HepG2 (cell line): ENCODE data around the gene EIF4ENIF1. TPM values are rescaled to one million over a fixed set of nuclear protein-coding genes. Genes with fewer than 3 reads are reported as not detected.
A peak's percentile ranks its signal among the peaks of the same experiment; 100 is the strongest.

Experiments
- CREBL2 ChIP-seq: sonication (generic); formaldehyde crosslinking; IDR thresholded peaks from 2 replicates; pipeline ENCODE4 v1.8.1; 2023; ENCODE audit warnings: missing genetic modification reagents, mild to moderate bottlenecking, borderline replicate concordance
- EP300 ChIP-seq, 3 experiments: sonication (generic) in 1 of 3; formaldehyde crosslinking in 1 of 3; IDR thresholded peaks; 2 replicates each; pipeline versions ENCODE4 v1.5.1 to v1.6.1; 2011 to 2020; ENCODE audit warnings: low read depth in 2 of 3, low read length in 2 of 3, borderline replicate concordance in 1 of 3, improper control_type of control experiment in 1 of 3, mild to moderate bottlenecking in 1 of 3, missing genetic modification reagents in 1 of 3, moderate library complexity in 1 of 3
- HNF4G ChIP-seq, 2 experiments: sonication (generic) in 1 of 2; formaldehyde crosslinking in 1 of 2; IDR thresholded peaks; 2 replicates each; pipeline versions ENCODE4 v1.4.0 to v1.6.1; 2011 to 2020; ENCODE audit warnings: borderline replicate concordance in 2 of 2, low read depth in 2 of 2, mild to moderate bottlenecking in 2 of 2, low read length in 1 of 2, missing genetic modification reagents in 1 of 2, moderate library complexity in 1 of 2
- ISX ChIP-seq: sonication (generic); formaldehyde crosslinking; conservative IDR thresholded peaks from 2 replicates; pipeline ENCODE4 v1.5.0; 2020; ENCODE audit warnings: missing genetic modification reagents
- KDM5B ChIP-seq: sonication (generic); formaldehyde crosslinking; IDR thresholded peaks from 2 replicates; pipeline ENCODE4 v1.4.0; 2020; ENCODE audit warnings: missing genetic modification reagents, mild to moderate bottlenecking, borderline replicate concordance
- MATR3 ChIP-seq: sonication (generic); formaldehyde crosslinking; IDR thresholded peaks from 2 replicates; pipeline ENCODE4 v1.4.0; 2020; ENCODE audit warnings: missing genetic modification reagents
- MEIS1 ChIP-seq: sonication (generic); formaldehyde crosslinking; IDR thresholded peaks from 2 replicates; pipeline ENCODE4 v1.9.0; 2021; ENCODE audit warnings: mild to moderate bottlenecking, missing genetic modification reagents, moderate library complexity, borderline replicate concordance
- PCBP2 ChIP-seq: fragments of 200-400 bp; formaldehyde crosslinking; optimal IDR thresholded peaks from 2 replicates; pipeline ENCODE3; 2018; ENCODE audit warnings: low read length, low read depth; ENCODE audit not compliant: poor library complexity, severe bottlenecking
- PITX1 ChIP-seq: sonication (generic); formaldehyde crosslinking; IDR thresholded peaks from 2 replicates; pipeline ENCODE4 v1.5.1; 2020; ENCODE audit warnings: mild to moderate bottlenecking, missing genetic modification reagents
- POLR2G ChIP-seq: fragments of 200-400 bp; formaldehyde crosslinking; IDR thresholded peaks from 2 replicates; pipeline ENCODE4 v1.6.1; 2018; ENCODE audit warnings: mild to moderate bottlenecking, low read depth, low read length, moderate library complexity
- RFXANK ChIP-seq: IDR thresholded peaks from 2 replicates; pipeline ENCODE4 v1.6.1; 2016
- TBP ChIP-seq: sonication (generic); formaldehyde crosslinking; IDR thresholded peaks from 2 replicates; pipeline ENCODE4 v1.5.0; 2020; ENCODE audit warnings: missing genetic modification reagents
- ZBTB25 ChIP-seq: IDR thresholded peaks from 2 replicates; pipeline ENCODE4 v1.6.1; 2018; ENCODE audit warnings: missing genetic modification reagents
- ZBTB7A ChIP-seq: sonication (generic); formaldehyde crosslinking; IDR thresholded peaks from 2 replicates; pipeline ENCODE4 v1.8.0; 2022; ENCODE audit warnings: mild to moderate bottlenecking, missing genetic modification reagents
- ZBTB8A ChIP-seq: sonication (generic); formaldehyde crosslinking; IDR thresholded peaks from 2 replicates; pipeline ENCODE4 v1.4.0; 2020; ENCODE audit warnings: mild to moderate bottlenecking, low read depth, missing genetic modification reagents, borderline replicate concordance
- ZMYM3 ChIP-seq: sonication (generic); formaldehyde crosslinking; IDR thresholded peaks from 2 replicates; pipeline ENCODE4 v1.5.1; 2020; ENCODE audit warnings: mild to moderate bottlenecking, missing genetic modification reagents
- ZNF317 ChIP-seq: sonication (generic); formaldehyde crosslinking; IDR thresholded peaks from 2 replicates; pipeline ENCODE4 v1.5.0; 2020; ENCODE audit warnings: mild to moderate bottlenecking, missing genetic modification reagents
- ZNF34 ChIP-seq: sonication (generic); formaldehyde crosslinking; IDR thresholded peaks from 2 replicates; pipeline ENCODE4 v1.4.0; 2020; ENCODE audit warnings: mild to moderate bottlenecking, missing genetic modification reagents, borderline replicate concordance
- ZNF770 ChIP-seq: sonication (generic); formaldehyde crosslinking; IDR thresholded peaks from 2 replicates; pipeline ENCODE4 v1.5.0; 2020; ENCODE audit warnings: mild to moderate bottlenecking, missing genetic modification reagents
- ZUFSP ChIP-seq: sonication (generic); formaldehyde crosslinking; IDR thresholded peaks from 2 replicates; pipeline ENCODE4 v1.9.0; 2021; ENCODE audit warnings: missing genetic modification reagents, mild to moderate bottlenecking, borderline replicate concordance
- polyA plus RNA-seq, 8 experiments: library from polyadenylated mRNA; depleted of rRNA in 3 of 8; stranded (reverse) in 7 of 8; unstranded in 1 of 8; fragments of >200 nt; fragmentation: Illumina TruSeq in 4 of 8; extraction: Trizol in 4 of 8; gene quantifications; 2 replicates each; pipeline versions ENCODE4 v1.2.1 to v1.2.3, GENCODE V29; 2011 to 2016; ENCODE audit warnings: low read depth in 4 of 8, missing spikeins in 1 of 8, mixed read lengths in 1 of 8; ENCODE audit not compliant: insufficient read depth in 1 of 8
- total RNA-seq, 5 experiments: library from RNA; depleted of rRNA; stranded (reverse); fragments of >200 nt; fragmentation: Illumina TruSeq; extraction: Trizol; gene quantifications; 2 replicates each; pipeline ENCODE4 v1.2.3, GENCODE V29; 2016; ENCODE audit warnings: low read depth in 1 of 5

EIF4ENIF1 gene
- total and polyA plus RNA-seq, 2 of the 13 experiments (the other 11 are each of a cell fraction or from before 2014, with no cell fraction given), result 11.9 to 12.3 TPM

GRCh38 chr22:31399211-31400022 lies 90.2 kb downstream of the EIF4ENIF1 start, which contains the start of gene DRG1 (continued):
- TF ChIP-seq ZNF770 (CRISPR knock-in tag), result peak; percentile 97
- no peak for TF ChIP-seq TBP (CRISPR knock-in tag)
- TF ChIP-seq POLR2G, result peak; percentile 97
- TF ChIP-seq ZMYM3, result no peak
- TF ChIP-seq ZBTB8A (CRISPR knock-in tag), result no peak
- no peak for TF ChIP-seq MATR3
- no peak for TF ChIP-seq PITX1 (CRISPR knock-in tag)
- peak; percentile 70 for TF ChIP-seq ZBTB25 (CRISPR knock-in tag)
- peak; percentile 86; the same call in 1 of the 2 replicates for TF ChIP-seq CREBL2 (CRISPR knock-in tag)
- 0 out of 2 replicates have a peak, but pooled peaks have one; percentile 43 for TF ChIP-seq ISX (CRISPR knock-in tag)
- TF ChIP-seq PCBP2, result no peak
- TF ChIP-seq HNF4G (IDR thresholded peaks at IDR 0.05; ENCODE audit: borderline replicate concordance, low read depth, low read length), result peak; percentile 37; the same call in 1 of the 2 replicates
- no peak for TF ChIP-seq HNF4G (CRISPR knock-in tag; IDR thresholded peaks at IDR 0.05; ENCODE audit: borderline replicate concordance, low read depth)
- TF ChIP-seq EP300 (IDR thresholded peaks at IDR 0.05; ENCODE audit: low read depth in 2 of 2, low read length in 2 of 2), result peak in 1 of 2 experiments; percentile 55; a peak in 2 of 4 replicates
- no peak for TF ChIP-seq EP300 (CRISPR knock-in tag; IDR thresholded peaks at IDR 0.05; ENCODE audit: borderline replicate concordance)
- peak; percentile 43; the same call in 1 of the 2 replicates for TF ChIP-seq MEIS1 (CRISPR knock-in tag)
- TF ChIP-seq RFXANK (CRISPR knock-in tag), result peak; percentile 47; the same call in 1 of the 2 replicates
- no peak for TF ChIP-seq ZNF34 (CRISPR knock-in tag)
- TF ChIP-seq ZBTB7A (CRISPR knock-in tag), result peak; percentile 95
- TF ChIP-seq ZUFSP (CRISPR knock-in tag), result no peak
- TF ChIP-seq ZNF317, result no peak
- peak; percentile 95; the same call in 1 of the 2 replicates for TF ChIP-seq KDM5B (CRISPR knock-in tag)
